OCI-LY7 (cell line): ENCODE data around the gene GARIN5B. TPM values are rescaled to one million over a fixed set of nuclear protein-coding genes. Genes with fewer than 3 reads are reported as not detected.

Experiments
- BruUV-seq: library from RNA; stranded (reverse); fragments of 400-500 nt; replicated peaks from 2 replicates; lab custom pipeline; 2021; lab: Mats Ljungman, UMichigan
- CTCF ChIA-PET: fragments of 300-600 bp; sonication (Branson Sonifier 250); formaldehyde crosslinking; loops from one replicate; lab custom pipeline; 2022; ENCODE audit warnings: antibody characterized with exemption; ENCODE audit not compliant: unreplicated experiment; lab: Charles Lee
- POLR2A ChIA-PET: fragments of 300-600 bp; sonication (Branson Sonifier 250); formaldehyde crosslinking; loops from one replicate; lab custom pipeline; 2022; ENCODE audit warnings: antibody characterized with exemption; lab: Charles Lee
- DNase-seq: peaks from one replicate; pipeline ENCODE4 v3.0.0-alpha.2; 2015; ENCODE audit warnings: low spot score
- H2AFZ ChIP-seq: fragments of 200-600 bp; sonication (generic), shearing (Covaris generic); 2 replicates; pipeline ENCODE4 v1.6.1; 2014; ENCODE audit warnings: mild to moderate bottlenecking, antibody characterized with exemption, low read length, moderate library complexity
- H3K27ac ChIP-seq: fragments of 200-600 bp; sonication (generic); 2 replicates; pipeline ENCODE4 v1.5.1; 2014; ENCODE audit warnings: mixed run types, low read depth, mild to moderate bottlenecking, moderate library complexity, low read length, inconsistent platforms; ENCODE audit not compliant: poor library complexity, severe bottlenecking
- H3K36me3 ChIP-seq: fragments of 200-600 bp; sonication (generic); 2 replicates; pipeline ENCODE4 v1.6.1; 2014; ENCODE audit warnings: mild to moderate bottlenecking, antibody characterized with exemption, low read length, moderate library complexity, mixed read lengths; ENCODE audit not compliant: insufficient read depth
- H3K4me1 ChIP-seq: fragments of 200-600 bp; sonication (generic); 2 replicates; pipeline ENCODE4 v1.5.1; 2014; ENCODE audit warnings: mild to moderate bottlenecking, low read length; ENCODE audit not compliant: insufficient read depth, poor library complexity, severe bottlenecking
- H3K4me2 ChIP-seq: fragments of 200-600 bp; sonication (generic); 2 replicates; pipeline ENCODE4 v1.6.1; 2014; ENCODE audit warnings: mild to moderate bottlenecking, low read length
- H3K4me3 ChIP-seq: fragments of 200-600 bp; sonication (generic); 2 replicates; pipeline ENCODE4 v1.5.1; 2014; ENCODE audit warnings: mild to moderate bottlenecking, low read depth, low read length; ENCODE audit not compliant: poor library complexity, severe bottlenecking
- H3K79me2 ChIP-seq: fragments of 200-600 bp; sonication (generic); 2 replicates; pipeline ENCODE4 v1.6.1; 2016; ENCODE audit warnings: low read depth, mild to moderate bottlenecking, low read length, moderate library complexity, mixed read lengths; ENCODE audit not compliant: insufficient read depth
- H3K9me2 ChIP-seq: fragments of 200-600 bp; sonication (generic); 2 replicates; pipeline ENCODE4 v1.6.1; 2016; ENCODE audit warnings: mild to moderate bottlenecking, low read length, mixed read lengths; ENCODE audit not compliant: insufficient read depth
- H3K9me3 ChIP-seq: fragments of 200-600 bp; sonication (generic); 2 replicates; pipeline ENCODE4 v1.6.1; 2014; ENCODE audit warnings: mild to moderate bottlenecking, mixed run types, low read length, mixed read lengths
- H4K20me1 ChIP-seq: fragments of 200-600 bp; sonication (generic); 2 replicates; pipeline ENCODE4 v1.6.1; 2014; ENCODE audit warnings: mild to moderate bottlenecking, antibody characterized with exemption, low read length, moderate library complexity, mixed read lengths; ENCODE audit not compliant: insufficient read depth
- CTCF ChIP-seq: fragments of 200-600 bp; sonication (generic); conservative IDR thresholded peaks from 2 replicates; pipeline ENCODE4 v1.5.1; 2014; ENCODE audit warnings: mild to moderate bottlenecking, antibody characterized with exemption, low read length, moderate library complexity, mixed read lengths
- EZH2phosphoT487 ChIP-seq: fragments of 200-600 bp; sonication (generic); IDR thresholded peaks from 2 replicates; pipeline ENCODE4 v1.6.1; 2018; ENCODE audit warnings: low read depth, borderline replicate concordance, mild to moderate bottlenecking, mixed run types, antibody characterized with exemption, low read length, moderate library complexity, mixed read lengths
- intact Hi-C: fragments of 100-400 bp; cut with micrococcal nuclease; formaldehyde crosslinking; loops from one replicate; pipeline ENCODE4 v1.10.0; 2022; ENCODE audit not compliant: unreplicated experiment
- total RNA-seq, 2 experiments: library from RNA; depleted of rRNA in 1 of 2; stranded (reverse); fragments of >200 nt in 1 of 2; shearing (Covaris generic) in 1 of 2; gene quantifications; 2 replicates each; pipeline ENCODE4 v1.2.3, GENCODE V29; 2014 to 2022

Gene GARIN5B
- total RNA-seq, 2 experiments from 2014 or later: not detected

GRCh38 chr19:55305983-55306562, 57.0 kb downstream of the GARIN5B start:
- ChIA-PET CTCF (interaction anchor here (1.1 kb wide), 1 partner anchor 33 kb away, joined by 3 read pairs; no protein-coding TSS in a partner anchor), POLR2A (interaction anchor here (0.7 kb wide), 1 partner anchor 55 kb away, joined by 3 read pairs; no protein-coding TSS in a partner anchor)
- Histone ChIP-seq H3K4me2 (peak overlapping the region; percentile 66; the same call in 1 of the 2 replicates), H3K79me2 (no peaks in the 10 kb centered on the region), H2AFZ (no peak overlapping the region), H3K27ac (peak overlapping the region; percentile 92), H3K4me3 (no peak overlapping the region), H3K36me3 (peaks cover 44% of the 10 kb centered on the region), H4K20me1 (no peaks in the 10 kb centered on the region), H3K9me2 (no peaks in the 10 kb centered on the region), H3K4me1 (peaks cover 70% of the 10 kb centered on the region), H3K9me3 (no peaks in the 10 kb centered on the region)
- intact Hi-C loops: no loop called here
- TF ChIP-seq EZH2phosphoT487 (no peak), CTCF (no peak)
- no TSS peak for BruUV-seq
- DNase-seq: no peak

GRCh38 chr19:55305491-55305890, 57.6 kb downstream of the GARIN5B start:
- H3K4me2 ChIP-seq: 0 out of 2 replicates have a peak overlapping the region, but pooled peaks have one; percentile 3
- H3K4me1 ChIP-seq: peaks cover 66% of the 10 kb centered on the region
- no peak overlapping the region for H3K27ac ChIP-seq
- no peak for TF ChIP-seq CTCF
- no peak for TF ChIP-seq EZH2phosphoT487
- no peaks in the 10 kb centered on the region for H4K20me1 ChIP-seq
- no peak overlapping the region for H3K4me3 ChIP-seq
- CTCF ChIA-PET: no interaction called here
- POLR2A ChIA-PET: no interaction called here
- H3K79me2 ChIP-seq: no peaks in the 10 kb centered on the region
- intact Hi-C loops: no loop called here
- no TSS peak for BruUV-seq
- no peak overlapping the region for H2AFZ ChIP-seq
- H3K36me3 ChIP-seq: peaks cover 44% of the 10 kb centered on the region
- DNase-seq: peak; percentile 80
- H3K9me3 ChIP-seq: no peaks in the 10 kb centered on the region
- no peaks in the 10 kb centered on the region for H3K9me2 ChIP-seq

- ChIA-PET POLR2A (no interaction called here), CTCF (no interaction called here)
- Histone ChIP-seq H3K4me3 (no peak overlapping the region), H2AFZ (no peak overlapping the region), H3K79me2 (no peaks in the 10 kb centered on the region), H3K36me3 (peaks cover 45% of the 10 kb centered on the region), H3K4me1 (peaks cover 60% of the 10 kb centered on the region), H3K9me3 (no peaks in the 10 kb centered on the region), H3K27ac (no peak overlapping the region), H3K4me2 (no peak overlapping the region), H3K9me2 (no peaks in the 10 kb centered on the region), H4K20me1 (no peaks in the 10 kb centered on the region)
- intact Hi-C loops: loop anchor here (5.0 kb wide), 1 partner anchor 32 kb away; the partner anchor contains the start of gene KMT5C
- DNase-seq: no peak
- BruUV-seq: no TSS peak
- TF ChIP-seq EZH2phosphoT487: no peak
- TF ChIP-seq CTCF: no peak
These were observed 58.1 kb downstream of the GARIN5B start for GRCh38 chr19:55304980-55305379.
